K562 (cell line): ENCODE results near the gene NECTIN4. TPM values are rescaled to one million over a fixed set of nuclear protein-coding genes. Genes with fewer than 3 reads are reported as not detected.

Experiments used
- ESRRA ChIP-seq: fragments of 450-650 bp; IDR thresholded peaks from 2 replicates; pipeline ENCODE4 v1.6.1; 2014; ENCODE audit warnings: low read depth, mild to moderate bottlenecking, moderate library complexity, borderline replicate concordance
- FIP1L1 ChIP-seq: fragments of 200-400 bp; formaldehyde crosslinking; IDR thresholded peaks from 2 replicates; pipeline ENCODE4 v1.6.1; 2018; ENCODE audit warnings: mild to moderate bottlenecking, low read depth, low read length; ENCODE audit not compliant: poor library complexity, severe bottlenecking
- FOXK2 ChIP-seq, 2 experiments: fragments of 450-650 bp; IDR thresholded peaks in 1 of 2; conservative IDR thresholded peaks in 1 of 2; 2 replicates each; pipeline ENCODE4 v1.6.1; 2016; ENCODE audit warnings: low read depth in 2 of 2, mild to moderate bottlenecking in 1 of 2
- HDAC1 ChIP-seq, 2 experiments: fragments of 450-650 bp; IDR thresholded peaks; 2 replicates each; pipeline ENCODE4 v1.6.1; 2016 to 2017; ENCODE audit warnings: inconsistent platforms in 1 of 2, mild to moderate bottlenecking in 1 of 2, moderate library complexity in 1 of 2
- HNRNPLL ChIP-seq: fragments of 200-400 bp; formaldehyde crosslinking; IDR thresholded peaks from 2 replicates; pipeline ENCODE4 v1.6.1; 2017; ENCODE audit warnings: low read length, low read depth, mild to moderate bottlenecking; ENCODE audit not compliant: poor library complexity, severe bottlenecking
- KLF16 ChIP-seq: IDR thresholded peaks from 2 replicates; pipeline ENCODE4 v1.6.1; 2016; ENCODE audit warnings: antibody characterized with exemption
- MEF2D ChIP-seq: conservative IDR thresholded peaks from 2 replicates; pipeline ENCODE4 v1.6.1; 2016; ENCODE audit warnings: low read depth, missing genetic modification characterization, missing compliant biosample characterization
- NRF1 ChIP-seq, 2 experiments: fragments of 450-650 bp; IDR thresholded peaks in 1 of 2; conservative IDR thresholded peaks in 1 of 2; 2 replicates each; pipeline ENCODE4 v1.6.1; 2014; ENCODE audit warnings: mild to moderate bottlenecking in 2 of 2
- PHB ChIP-seq: fragments of 250-450 bp; sonication (Bioruptor Pico); IDR thresholded peaks from 2 replicates; pipeline ENCODE4 v1.5.0; 2021
- PTRF ChIP-seq: fragments of 450-650 bp; IDR thresholded peaks from 2 replicates; pipeline ENCODE4 v1.6.1; 2016; ENCODE audit warnings: mild to moderate bottlenecking, missing genetic modification characterization, missing compliant biosample characterization
- SIX5 ChIP-seq, 2 experiments: IDR thresholded peaks; 2 replicates each; pipeline ENCODE4 v1.6.1; 2011; ENCODE audit warnings: low read length in 2 of 2, borderline replicate concordance in 1 of 2, low read depth in 1 of 2, mild to moderate bottlenecking in 1 of 2, moderate library complexity in 1 of 2; ENCODE audit not compliant: insufficient read depth in 1 of 2
- ZNF184 ChIP-seq: sonication (generic); formaldehyde crosslinking; IDR thresholded peaks from 2 replicates; pipeline ENCODE4 v1.5.0; 2020; ENCODE audit warnings: missing genetic modification reagents
- ZNF212 ChIP-seq: fragments of 450-650 bp; formaldehyde crosslinking; IDR thresholded peaks from 2 replicates; pipeline ENCODE4 v1.4.0; 2020; ENCODE audit warnings: mild to moderate bottlenecking
- ZNF408 ChIP-seq: fragments of 250-450 bp; sonication (Bioruptor Pico); IDR thresholded peaks from 2 replicates; pipeline ENCODE4 v1.4.0; 2020; ENCODE audit warnings: low read depth, mild to moderate bottlenecking, moderate library complexity
- ZNF444 ChIP-seq: fragments of 250-450 bp; sonication (Bioruptor Pico); IDR thresholded peaks from 2 replicates; pipeline ENCODE4 v1.4.0; 2020; ENCODE audit warnings: mild to moderate bottlenecking, moderate library complexity
- ZNF695 ChIP-seq: fragments of 450-650 bp; formaldehyde crosslinking; IDR thresholded peaks from 2 replicates; pipeline ENCODE4 v1.4.0; 2020; ENCODE audit warnings: mild to moderate bottlenecking, moderate library complexity
- polyA plus RNA-seq, 8 experiments: library from polyadenylated mRNA; depleted of rRNA in 4 of 8; stranded (reverse) in 5 of 8; unstranded in 3 of 8; fragments of >200 nt; fragmentation: Nextera tagmentation in 2 of 8; fragmentation: Illumina TruSeq in 1 of 8; extraction: Ambion mirVana in 2 of 8; extraction: Trizol in 1 of 8; gene quantifications; 2 replicates each; pipeline versions ENCODE4 v1.2.1 to v1.2.3, GENCODE V29; 2011 to 2014; ENCODE audit warnings: inconsistent platforms in 1 of 8, missing spikeins in 1 of 8
- total RNA-seq, 7 experiments: library from RNA; depleted of rRNA in 6 of 7; stranded (reverse); fragments of >200 nt in 6 of 7; fragmentation: Illumina TruSeq in 2 of 7; extraction: Trizol in 2 of 7; gene quantifications; 2 replicates each; pipeline versions ENCODE4 v1.2.1 to v1.2.3, GENCODE V29; 2011 to 2021; ENCODE audit warnings: low replicate concordance in 1 of 7
- TF ChIP-seq, protein P1 (sequence below), 2 experiments: fragments of 450-650 bp; formaldehyde crosslinking in 1 of 2; IDR thresholded peaks; 2 replicates each; pipeline versions ENCODE4 v1.4.0 to v1.6.1; 2014 to 2020; ENCODE audit warnings: mild to moderate bottlenecking in 2 of 2, borderline replicate concordance in 1 of 2, low read depth in 1 of 2

The NECTIN4 gene
- total and polyA plus RNA-seq, 9 of the 15 experiments (the other 6 are each of a cell fraction or from before 2014, with no cell fraction given) = 0.01 to 0.09 TPM; not detected in 7

DNA sequence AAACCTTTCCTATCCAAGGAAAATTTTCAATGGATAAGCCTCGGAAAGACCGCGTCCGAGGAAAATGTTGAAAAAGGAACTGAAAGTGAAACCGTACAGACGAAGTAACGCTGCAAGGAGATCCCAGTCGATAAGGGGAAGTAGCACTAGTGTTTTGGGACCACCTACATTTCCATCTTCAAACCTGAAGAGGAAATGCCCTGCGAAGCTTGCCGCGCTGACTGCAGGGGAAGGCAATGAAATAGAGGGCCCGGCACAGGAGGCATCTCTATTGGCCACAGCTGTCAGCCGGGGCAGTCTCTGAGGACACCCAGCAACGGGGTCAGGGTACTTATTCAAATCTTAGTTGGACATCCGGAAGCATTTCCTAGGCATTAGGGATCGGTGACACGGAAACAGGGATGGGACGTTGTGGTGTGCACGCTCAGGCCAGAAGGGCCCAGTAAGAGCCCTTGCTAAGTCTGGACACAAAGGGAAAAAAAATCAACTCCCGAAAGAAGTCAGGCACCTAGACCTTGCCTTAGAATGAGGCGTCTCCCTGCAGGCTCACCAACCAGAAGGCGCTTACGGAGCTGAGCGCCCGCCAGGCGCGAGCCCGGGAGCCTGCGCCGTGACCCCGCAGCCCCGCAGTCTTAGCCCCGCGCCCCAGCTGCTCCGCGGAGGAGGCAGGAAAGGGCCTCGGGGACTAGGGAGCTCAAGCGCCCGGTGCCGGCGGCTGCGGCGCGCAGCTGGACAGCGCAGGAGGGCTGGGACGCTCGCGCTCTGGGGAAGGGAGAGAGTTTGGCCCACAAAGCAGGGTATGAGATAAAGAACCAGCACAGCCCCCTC, 44.2 kb downstream of the NECTIN4 start (continued):
- TF ChIP-seq FOXK2 (conservative IDR thresholded peaks at IDR 0.05 in 1 of 2, IDR thresholded peaks at IDR 0.05 in 1 of 2; ENCODE audit: low read depth in 2 of 2) (no peak; a peak in 1 of 4 replicates), PTRF (no peak), HDAC1 (IDR thresholded peaks at IDR 0.05) (no peak), HNRNPLL (no peak), FIP1L1 (peak; percentile 56), NRF1 (conservative IDR thresholded peaks at IDR 0.05 in 1 of 2, IDR thresholded peaks at IDR 0.05 in 1 of 2) (peak in 1 of 2 experiments; percentile 71; a peak in 2 of 4 replicates), KLF16 (no peak), ZNF212 (CRISPR knock-in tag) (no peak), ZNF408 (no peak), PHB (no peak), ZNF695 (no peak), MEF2D (tag) (no peak), ZNF184 (CRISPR knock-in tag) (no peak), ZNF444 (CRISPR knock-in tag) (no peak), SIX5 (IDR thresholded peaks at IDR 0.05; ENCODE audit: borderline replicate concordance in 1 of 2, insufficient read depth in 1 of 2, low read depth in 1 of 2, low read length in 2 of 2) (no peak), ESRRA (no peak)
- TF ChIP-seq, protein P1, sequence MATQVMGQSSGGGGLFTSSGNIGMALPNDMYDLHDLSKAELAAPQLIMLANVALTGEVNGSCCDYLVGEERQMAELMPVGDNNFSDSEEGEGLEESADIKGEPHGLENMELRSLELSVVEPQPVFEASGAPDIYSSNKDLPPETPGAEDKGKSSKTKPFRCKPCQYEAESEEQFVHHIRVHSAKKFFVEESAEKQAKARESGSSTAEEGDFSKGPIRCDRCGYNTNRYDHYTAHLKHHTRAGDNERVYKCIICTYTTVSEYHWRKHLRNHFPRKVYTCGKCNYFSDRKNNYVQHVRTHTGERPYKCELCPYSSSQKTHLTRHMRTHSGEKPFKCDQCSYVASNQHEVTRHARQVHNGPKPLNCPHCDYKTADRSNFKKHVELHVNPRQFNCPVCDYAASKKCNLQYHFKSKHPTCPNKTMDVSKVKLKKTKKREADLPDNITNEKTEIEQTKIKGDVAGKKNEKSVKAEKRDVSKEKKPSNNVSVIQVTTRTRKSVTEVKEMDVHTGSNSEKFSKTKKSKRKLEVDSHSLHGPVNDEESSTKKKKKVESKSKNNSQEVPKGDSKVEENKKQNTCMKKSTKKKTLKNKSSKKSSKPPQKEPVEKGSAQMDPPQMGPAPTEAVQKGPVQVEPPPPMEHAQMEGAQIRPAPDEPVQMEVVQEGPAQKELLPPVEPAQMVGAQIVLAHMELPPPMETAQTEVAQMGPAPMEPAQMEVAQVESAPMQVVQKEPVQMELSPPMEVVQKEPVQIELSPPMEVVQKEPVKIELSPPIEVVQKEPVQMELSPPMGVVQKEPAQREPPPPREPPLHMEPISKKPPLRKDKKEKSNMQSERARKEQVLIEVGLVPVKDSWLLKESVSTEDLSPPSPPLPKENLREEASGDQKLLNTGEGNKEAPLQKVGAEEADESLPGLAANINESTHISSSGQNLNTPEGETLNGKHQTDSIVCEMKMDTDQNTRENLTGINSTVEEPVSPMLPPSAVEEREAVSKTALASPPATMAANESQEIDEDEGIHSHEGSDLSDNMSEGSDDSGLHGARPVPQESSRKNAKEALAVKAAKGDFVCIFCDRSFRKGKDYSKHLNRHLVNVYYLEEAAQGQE (IDR thresholded peaks at IDR 0.05; ENCODE audit: borderline replicate concordance) = peak; percentile 48
- TF ChIP-seq, protein P1 (CRISPR knock-in tag; IDR thresholded peaks at IDR 0.05; ENCODE audit: low read depth) = peak; percentile 72; the same call in 1 of the 2 replicates
